ENCODE data around the gene RMND5A. TPM values are rescaled to one million over a fixed set of nuclear protein-coding genes. Genes with fewer than 3 reads are reported as not detected.

Gene RMND5A
- total RNA-seq, 2 experiments from 2014 or later = 35.0 to 44.3 TPM

- Mint-ChIP-seq H3K36me3 (ENCODE audit: low read depth) (no peaks in the 10 kb centered on the region), H3K4me1 (peaks cover 22% of the 10 kb centered on the region), H3K27me3 (peaks cover 25% of the 10 kb centered on the region), H3K27ac (no peak overlapping the region), H3K4me3 (no peak overlapping the region), H3K9me3 (ENCODE audit: low read depth) (no peaks in the 10 kb centered on the region)
- ATAC-seq = no peak
- ChIA-PET POLR2A (no interaction called here), CTCF (interaction anchor here (1.1 to 1.2 kb wide), 2 partner anchors 17 to 23 kb away, joined by 3 read pairs; no protein-coding TSS in a partner anchor)
- intact Hi-C loops (cut with DNase I, micrococcal nuclease) = no loop called here
- DNase-seq = no peak
Measured at GRCh38 chr2:86786001-86786536, 66.0 kb downstream of the RMND5A start.

- ChIA-PET CTCF (no interaction called here), POLR2A (no interaction called here)
- DNase-seq (no peak), ATAC-seq (no peak)
- H3K36me3 Mint-ChIP-seq (ENCODE audit: low read depth) = no peaks in the 10 kb centered on the region
- peaks cover 31% of the 10 kb centered on the region for H3K4me1 Mint-ChIP-seq
- no peak overlapping the region for H3K4me3 Mint-ChIP-seq
- H3K27me3 Mint-ChIP-seq = peaks cover 37% of the 10 kb centered on the region
- no peaks in the 10 kb centered on the region for H3K9me3 Mint-ChIP-seq (ENCODE audit: low read depth)
- no peak overlapping the region for H3K27ac Mint-ChIP-seq
- intact Hi-C loops (cut with DNase I, micrococcal nuclease) = no loop called here
Measured at GRCh38 chr2:86787736-86788135, 67.6 kb downstream of the RMND5A start.

- peaks cover 41% of the 10 kb centered on the region for H3K27me3 Mint-ChIP-seq
- POLR2A ChIA-PET = no interaction called here
- H3K27ac Mint-ChIP-seq = no peak overlapping the region
Measured at GRCh38 chr2:86788165-86788564, 68.1 kb downstream of the RMND5A start.

GRCh38 chr2:86788881-86789686, 69.0 kb downstream of the RMND5A start:
- H3K27me3 Mint-ChIP-seq = peaks cover 49% of the 10 kb centered on the region
- no peak overlapping the region for H3K27ac Mint-ChIP-seq
- H3K4me1 Mint-ChIP-seq = peaks cover 26% of the 10 kb centered on the region

More at GRCh38 chr2:86788165-86788564, 68.1 kb downstream of the RMND5A start:
- Mint-ChIP-seq H3K9me3 (ENCODE audit: low read depth) (no peaks in the 10 kb centered on the region), H3K36me3 (ENCODE audit: low read depth) (no peaks in the 10 kb centered on the region), H3K4me3 (no peak overlapping the region), H3K4me1 (peaks cover 31% of the 10 kb centered on the region)
- no peak for DNase-seq
- intact Hi-C loops (cut with DNase I, micrococcal nuclease) = no loop called here
- CTCF ChIA-PET = no interaction called here
- ATAC-seq = no peak

GRCh38 chr2:86789687-86790133, 69.6 kb downstream of the RMND5A start:
- peaks cover 54% of the 10 kb centered on the region for H3K27me3 Mint-ChIP-seq

More at GRCh38 chr2:86788881-86789686, 69.0 kb downstream of the RMND5A start:
- ChIA-PET POLR2A (interaction anchor here (0.6 kb wide), 1 partner anchor 340 kb away, joined by 3 read pairs; no protein-coding TSS in a partner anchor), CTCF (no interaction called here)
- Mint-ChIP-seq H3K9me3 (ENCODE audit: low read depth) (no peaks in the 10 kb centered on the region), H3K36me3 (ENCODE audit: low read depth) (no peaks in the 10 kb centered on the region), H3K4me3 (no peak overlapping the region)
- peak; percentile 22 for DNase-seq
- ATAC-seq = no peak
- intact Hi-C loops (cut with DNase I, micrococcal nuclease) = no loop called here

GRCh38 chr2:86790134-86790675, 70.1 kb downstream of the RMND5A start:
- Mint-ChIP-seq H3K4me1 (peaks cover 26% of the 10 kb centered on the region), H3K27ac (no peak overlapping the region), H3K36me3 (ENCODE audit: low read depth) (no peaks in the 10 kb centered on the region), H3K4me3 (peak overlapping the region; percentile 54), H3K9me3 (ENCODE audit: low read depth) (peaks cover under 1% of the 10 kb centered on the region), H3K27me3 (peaks cover 59% of the 10 kb centered on the region)
- intact Hi-C loops (cut with DNase I, micrococcal nuclease) = no loop called here
- ChIA-PET CTCF (no interaction called here), POLR2A (no interaction called here)
- DNase-seq = peak; percentile 26
- ATAC-seq = peak; percentile 9

More at GRCh38 chr2:86789687-86790133, 69.6 kb downstream of the RMND5A start:
- ChIA-PET CTCF (no interaction called here), POLR2A (interaction anchor here (0.6 kb wide), 1 partner anchor 341 kb away, joined by 3 read pairs; no protein-coding TSS in a partner anchor)
- DNase-seq = peak; percentile 12
- H3K4me3 Mint-ChIP-seq = peak overlapping the region; percentile 54
- intact Hi-C loops (cut with DNase I, micrococcal nuclease) = no loop called here
- H3K36me3 Mint-ChIP-seq (ENCODE audit: low read depth) = no peaks in the 10 kb centered on the region
- peaks cover 25% of the 10 kb centered on the region for H3K4me1 Mint-ChIP-seq
- ATAC-seq = no peak
- no peaks in the 10 kb centered on the region for H3K9me3 Mint-ChIP-seq (ENCODE audit: low read depth)
- H3K27ac Mint-ChIP-seq = no peak overlapping the region

GRCh38 chr2:86790676-86791572, 70.8 kb downstream of the RMND5A start, which contains the start of gene CD8A:
TSS of gene CD8A (minus strand) at chr2:86790913. CDS start at chr2:86790825, 88 bp downstream.
- peak; percentile 61 for ATAC-seq
- Mint-ChIP-seq H3K4me1 (peaks cover 22% of the 10 kb centered on the region), H3K27ac (peak within 1 kb of the TSS; percentile 61), H3K4me3 (peak within 1 kb of the TSS; percentile 69), H3K27me3 (peaks cover 59% of the 10 kb centered on the region), H3K36me3 (ENCODE audit: low read depth) (peaks cover 4% of the 10 kb centered on the region), H3K9me3 (ENCODE audit: low read depth) (peaks cover 6% of the 10 kb centered on the region)
- intact Hi-C loops (cut with DNase I, micrococcal nuclease) = no loop called here
- POLR2A ChIA-PET = interaction anchor here (0.5 kb wide), 1 partner anchor 35 kb away, joined by 3 read pairs; no protein-coding TSS in a partner anchor
- CTCF ChIA-PET = interaction anchor here (0.7 kb wide), 1 partner anchor 18 kb away, joined by 4 read pairs; no protein-coding TSS in a partner anchor
- peak; percentile 58 for DNase-seq

- CTCF ChIA-PET = interaction anchor here (0.7 to 1.0 kb wide), 2 partner anchors 17 to 27 kb away, joined by 3 to 4 read pairs; no protein-coding TSS in a partner anchor
- peaks cover 61% of the 10 kb centered on the region for H3K27me3 Mint-ChIP-seq
- peak overlapping the region; percentile 69 for H3K4me3 Mint-ChIP-seq
- ATAC-seq (no peak), DNase-seq (no peak)
- peaks cover 13% of the 10 kb centered on the region for H3K9me3 Mint-ChIP-seq (ENCODE audit: low read depth)
- peaks cover 8% of the 10 kb centered on the region for H3K36me3 Mint-ChIP-seq (ENCODE audit: low read depth)
- H3K27ac Mint-ChIP-seq = no peak overlapping the region
- POLR2A ChIA-PET = interaction anchor here (0.5 kb wide), 1 partner anchor 34 kb away, joined by 3 read pairs; no protein-coding TSS in a partner anchor
- H3K4me1 Mint-ChIP-seq = peaks cover 22% of the 10 kb centered on the region
- intact Hi-C loops (cut with DNase I, micrococcal nuclease) = no loop called here
Measured at GRCh38 chr2:86791573-86791972, 71.5 kb downstream of the RMND5A start.

GRCh38 chr2:86793752-86794151, 73.7 kb downstream of the RMND5A start:
- ChIA-PET CTCF (no interaction called here), POLR2A (no interaction called here)
- peaks cover 22% of the 10 kb centered on the region for H3K4me1 Mint-ChIP-seq

GRCh38 chr2:86794861-86795260, 74.8 kb downstream of the RMND5A start:
- Mint-ChIP-seq H3K4me3 (no peak overlapping the region), H3K4me1 (peaks cover 21% of the 10 kb centered on the region), H3K9me3 (ENCODE audit: low read depth) (peaks cover 21% of the 10 kb centered on the region), H3K36me3 (ENCODE audit: low read depth) (peaks cover 13% of the 10 kb centered on the region), H3K27me3 (peaks cover 48% of the 10 kb centered on the region), H3K27ac (no peak overlapping the region)
- intact Hi-C loops (cut with DNase I, micrococcal nuclease) = no loop called here
- ATAC-seq (no peak), DNase-seq (peak; percentile 7)
- POLR2A ChIA-PET = no interaction called here
- CTCF ChIA-PET = interaction anchor here (0.8 to 1.0 kb wide), 2 partner anchors 12 to 27 kb away, joined by 3 read pairs; no protein-coding TSS in a partner anchor

More at GRCh38 chr2:86793752-86794151, 73.7 kb downstream of the RMND5A start:
- Mint-ChIP-seq H3K4me3 (no peak overlapping the region), H3K27ac (no peak overlapping the region), H3K9me3 (ENCODE audit: low read depth) (peaks cover 21% of the 10 kb centered on the region), H3K36me3 (ENCODE audit: low read depth) (peaks cover 13% of the 10 kb centered on the region), H3K27me3 (peaks cover 54% of the 10 kb centered on the region)
- ATAC-seq (no peak), DNase-seq (no peak)
- intact Hi-C loops (cut with DNase I, micrococcal nuclease) = no loop called here

All from activated CD4-positive, alpha-beta T cell treated with anti-CD3 and anti-CD28 coated beads for 36 hours (primary cell).